A549 (cell line): ENCODE results near the gene EIF4B. TPM values are rescaled to one million over a fixed set of nuclear protein-coding genes. Genes with fewer than 3 reads are reported as not detected.
A peak's percentile ranks its signal among the peaks of the same experiment; 100 is the strongest.

Experiments used
- ATAC-seq, 2 experiments: fragments of 200-7000 bp in 1 of 2; fragments of >200 bp in 1 of 2; cut with Nextera tagmentation in 1 of 2; cut with Tn5 transposase in 1 of 2; 3 replicates each; pipeline versions ENCODE4 v1.8.0 to v1.9.1; 2018 to 2020; ENCODE audit warnings: mild to moderate bottlenecking in 1 of 2, moderate library complexity in 1 of 2
- CTCF ChIA-PET: fragments of 300-600 bp; sonication (Branson Sonifier 250); formaldehyde crosslinking; extraction: SDS; loops from one replicate; lab custom pipeline; 2021; ENCODE audit warnings: antibody characterized with exemption, inconsistent platforms; lab: Yijun Ruan, JAX
- POLR2A ChIA-PET: fragments of 350-600 bp; formaldehyde crosslinking; extraction: SDS; loops from one replicate; lab custom pipeline; 2021; ENCODE audit warnings: antibody characterized with exemption, inconsistent platforms; lab: Yijun Ruan, JAX
- DNase-seq, 2 experiments: peaks; one replicate each; pipeline versions ENCODE4 v3.0.0 to v3.0.0-alpha.2; 2011 to 2016; ENCODE audit warnings: low read depth in 1 of 2, low spot score in 1 of 2
- FAIRE-seq: peaks from 2 replicates; lab custom pipeline; 2011; peaks lifted over from hg19 to GRCh38; lab: Jason Lieb, UNC
- H3K27ac ChIP-seq, 2 experiments: fragments of >200 bp; sonication (Bioruptor Twin); formaldehyde crosslinking; 3 replicates each; pipeline ENCODE4 v1.5.1; 2016 to 2017
- H3K4me1 ChIP-seq: fragments of >200 bp; sonication (Bioruptor Twin); formaldehyde crosslinking; 3 replicates; pipeline ENCODE4 v1.6.1; 2016
- H3K4me2 ChIP-seq: fragments of >200 bp; sonication (Bioruptor Twin); formaldehyde crosslinking; 3 replicates; pipeline ENCODE4 v1.6.1; 2016
- H3K4me3 ChIP-seq: fragments of >200 bp; sonication (Bioruptor Twin); formaldehyde crosslinking; 3 replicates; pipeline ENCODE4 v1.5.1; 2016
- H3K9me3 ChIP-seq: fragments of >200 bp; sonication (Bioruptor Twin); formaldehyde crosslinking; 3 replicates; pipeline ENCODE4 v1.6.1; 2016
- BCL3 ChIP-seq: fragments of >200 bp; sonication (Bioruptor Twin); formaldehyde crosslinking; IDR thresholded peaks from 3 replicates; pipeline ENCODE4 v1.6.1; 2016
- BHLHE40 ChIP-seq: IDR thresholded peaks from 2 replicates; pipeline ENCODE4 v1.6.1; 2012; ENCODE audit warnings: low read depth, low read length, inconsistent platforms
- CBX2 ChIP-seq: fragments of 200-600 bp; sonication (generic); IDR thresholded peaks from 2 replicates; pipeline ENCODE4 v1.6.1; 2016; ENCODE audit warnings: low read depth, mild to moderate bottlenecking, borderline replicate concordance
- CBX8 ChIP-seq: fragments of 200-600 bp; sonication (generic); IDR thresholded peaks from 2 replicates; pipeline ENCODE4 v1.6.1; 2016
- EP300 ChIP-seq, 2 experiments: fragments of >200 bp; sonication (Bioruptor Twin); formaldehyde crosslinking; IDR thresholded peaks; 2 replicates in 1 of 2; 3 replicates in 1 of 2; pipeline ENCODE4 v1.6.1; 2016 to 2017
- FOSL2 ChIP-seq, 2 experiments: fragments of 450-650 bp in 1 of 2; fragments of >200 bp in 1 of 2; sonication (Bioruptor Twin) in 1 of 2; formaldehyde crosslinking; IDR thresholded peaks; 2 replicates each; pipeline versions ENCODE4 v1.5.0 to v1.6.1; 2016 to 2020; ENCODE audit warnings: mild to moderate bottlenecking in 1 of 2, moderate library complexity in 1 of 2
- FOXS1 ChIP-seq: fragments of 250-450 bp; sonication (Bioruptor Pico); IDR thresholded peaks from 2 replicates; pipeline ENCODE4 v1.5.0; 2020; ENCODE audit warnings: mild to moderate bottlenecking, moderate library complexity
- HDAC2 ChIP-seq: fragments of 200-600 bp; sonication (generic); IDR thresholded peaks from 2 replicates; pipeline ENCODE4 v1.6.1; 2016
- HOXA7 ChIP-seq: fragments of 250-450 bp; sonication (Bioruptor Pico); IDR thresholded peaks from 2 replicates; pipeline ENCODE4 v1.5.0; 2020; ENCODE audit warnings: mild to moderate bottlenecking, moderate library complexity
- HOXB5 ChIP-seq: fragments of 250-450 bp; sonication (Bioruptor Pico); IDR thresholded peaks from 2 replicates; pipeline ENCODE4 v1.5.0; 2020; ENCODE audit warnings: mild to moderate bottlenecking, moderate library complexity
- MAFK ChIP-seq: fragments of 450-650 bp; IDR thresholded peaks from 2 replicates; pipeline ENCODE4 v1.6.1; 2014; ENCODE audit not compliant: partially characterized antibody
- MYC ChIP-seq: IDR thresholded peaks from 2 replicates; pipeline ENCODE4 v1.6.1; 2012; ENCODE audit warnings: mild to moderate bottlenecking, inconsistent platforms, low read length, improper control_type of control experiment, borderline replicate concordance
- NFE2L2 ChIP-seq: fragments of 150-350 bp; conservative IDR thresholded peaks from 2 replicates; pipeline ENCODE4 v1.6.1; 2014; ENCODE audit warnings: low read length
- NR3C1 ChIP-seq: fragments of >200 bp; sonication (Bioruptor Twin); formaldehyde crosslinking; IDR thresholded peaks from 3 replicates; pipeline ENCODE4 v1.6.1; 2017
- POLR2AphosphoS2 ChIP-seq: conservative IDR thresholded peaks from 2 replicates; pipeline ENCODE4 v1.6.1; 2012; ENCODE audit warnings: low read length, improper control_type of control experiment, inconsistent platforms
- RAD21 ChIP-seq, 2 experiments: fragments of >200 bp in 1 of 2; sonication (Bioruptor Twin) in 1 of 2; formaldehyde crosslinking in 1 of 2; IDR thresholded peaks in 1 of 2; conservative IDR thresholded peaks in 1 of 2; 2 replicates in 1 of 2; 3 replicates in 1 of 2; pipeline ENCODE4 v1.6.1; 2012 to 2018; ENCODE audit warnings: inconsistent platforms in 1 of 2
- TP53 ChIP-seq: fragments of 250-450 bp; sonication (Bioruptor Pico); IDR thresholded peaks from 2 replicates; pipeline ENCODE4 v1.5.0; 2021; ENCODE audit warnings: mild to moderate bottlenecking, moderate library complexity
- USF2 ChIP-seq: fragments of 450-650 bp; IDR thresholded peaks from 2 replicates; pipeline ENCODE4 v1.6.1; 2014; ENCODE audit warnings: antibody characterized with exemption
- ZC3H11A ChIP-seq: fragments of 450-650 bp; IDR thresholded peaks from 2 replicates; pipeline ENCODE4 v1.6.1; 2014; ENCODE audit warnings: antibody characterized with exemption, mild to moderate bottlenecking
- ZFP36 ChIP-seq: fragments of 450-650 bp; IDR thresholded peaks from 2 replicates; pipeline ENCODE4 v1.6.1; 2014; ENCODE audit warnings: borderline replicate concordance; ENCODE audit not compliant: partially characterized antibody
- ZNF302 ChIP-seq: fragments of 250-450 bp; sonication (Bioruptor Pico); IDR thresholded peaks from 2 replicates; pipeline ENCODE4 v1.9.0; 2021; ENCODE audit warnings: inconsistent platforms, mild to moderate bottlenecking, moderate library complexity
- ZSCAN20 ChIP-seq: fragments of 250-450 bp; sonication (Bioruptor Pico); IDR thresholded peaks from 2 replicates; pipeline ENCODE4 v1.8.0; 2022; ENCODE audit warnings: mild to moderate bottlenecking, moderate library complexity
- WGBS: methylation state at CpG from one replicate; pipeline ENCODE4 v1.1.6; 2017; ENCODE audit errors: missing lambda C conversion rate; 5-methylcytosine and 5-hydroxymethylcytosine counted together
- polyA plus RNA-seq, 4 experiments: library from polyadenylated mRNA; depleted of rRNA in 3 of 4; stranded (reverse); fragments of >200 nt; fragmentation: RNase III in 1 of 4; extraction: RNeasy Plus Mini Kit Qiagen cat#74134 plus additional on column Dnase treatment in 1 of 4; gene quantifications; 2 replicates in 3 of 4; 3 replicates in 1 of 4; pipeline ENCODE4 v1.2.3, GENCODE V29; 2011 to 2017
- TF ChIP-seq, protein P1 (sequence below): IDR thresholded peaks from 2 replicates; pipeline ENCODE4 v1.6.1; 2012

Gene EIF4B
- polyA plus RNA-seq, 2 of the 4 experiments (the other 2 are of a cell fraction), result 377 to 650 TPM

DNA sequence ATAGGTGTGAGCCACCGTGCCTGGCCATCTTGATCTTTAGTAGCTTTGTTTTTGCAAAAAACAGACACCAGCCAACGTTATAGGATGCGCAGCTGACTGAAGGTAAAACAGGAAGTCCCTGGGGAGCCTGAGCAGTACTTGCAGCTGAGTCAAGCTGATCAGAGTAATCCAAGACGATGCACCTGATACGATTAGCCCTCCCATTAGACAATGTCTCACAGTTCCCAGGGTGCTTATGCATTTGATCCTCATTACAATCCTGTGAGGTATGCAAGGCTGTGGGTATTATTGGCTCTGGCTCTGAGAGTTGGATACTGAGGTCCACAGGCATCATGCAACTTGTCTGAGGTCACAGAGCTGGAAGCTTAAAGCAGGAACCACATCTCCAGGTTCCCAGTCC is 49.3 kb upstream of the EIF4B start:
- H3K27ac ChIP-seq, result peak overlapping the region; percentile 18 to 61; a peak in 3 of 6 replicates
- WGBS, result 44% methylated on average over 5 of the region's 5 CpGs
- H3K9me3 ChIP-seq, result no peaks in the 10 kb centered on the region
- ATAC-seq (peak; percentile 25 to 43; a peak in 3 of 6 replicates), FAIRE-seq (no peak)
- H3K4me3 ChIP-seq, result no peak overlapping the region
- peaks cover 21% of the 10 kb centered on the region for H3K4me1 ChIP-seq
- ChIA-PET CTCF (interaction anchor here (0.8 to 44.4 kb wide), 13 partner anchors 9 to 76 kb away, joined by 3 to 1736 read pairs (median 4); partner anchors contain the start of gene KRT8), POLR2A (interaction anchor here (0.8 to 3.9 kb wide), 4 partner anchors 12 to 52 kb away, joined by 4 to 33 read pairs (median 10); partner anchors contain the start of gene KRT8)
- H3K4me2 ChIP-seq, result no peak overlapping the region
- TF ChIP-seq, protein P1, sequence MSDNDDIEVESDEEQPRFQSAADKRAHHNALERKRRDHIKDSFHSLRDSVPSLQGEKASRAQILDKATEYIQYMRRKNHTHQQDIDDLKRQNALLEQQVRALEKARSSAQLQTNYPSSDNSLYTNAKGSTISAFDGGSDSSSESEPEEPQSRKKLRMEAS, result no peak
- TF ChIP-seq MAFK, result no peak
- no peak for TF ChIP-seq CBX8
- no peak for TF ChIP-seq ZSCAN20 (CRISPR knock-in tag)
- no peak for TF ChIP-seq CBX2
- no peak for TF ChIP-seq HOXB5 (CRISPR knock-in tag)
- TF ChIP-seq EP300 (IDR thresholded peaks at IDR 0.05), result no peak
- no peak for TF ChIP-seq USF2
- TF ChIP-seq ZNF302 (CRISPR knock-in tag), result no peak
- TF ChIP-seq FOXS1 (CRISPR knock-in tag), result no peak
- TF ChIP-seq RAD21 (conservative IDR thresholded peaks at IDR 0.05 in 1 of 2, IDR thresholded peaks at IDR 0.05 in 1 of 2), result no peak
- TF ChIP-seq BCL3, result no peak
- TF ChIP-seq, all 56 proteins: peak for 0
- peak in 1 of 2 experiments; percentile 69 for DNase-seq

GRCh38 chr12:52964556-52965336 is 41.5 kb upstream of the EIF4B start:
- FAIRE-seq (no peak), ATAC-seq (peak in 1 of 2 experiments; percentile 28; a peak in 3 of 6 replicates), DNase-seq (peak in 1 of 2 experiments; percentile 39)
- Histone ChIP-seq H3K4me1 (peaks cover 34% of the 10 kb centered on the region), H3K27ac (peak overlapping the region; percentile 67 to 83), H3K4me2 (no peak overlapping the region), H3K4me3 (no peak overlapping the region), H3K9me3 (no peaks in the 10 kb centered on the region)
- WGBS, result 75% methylated on average over 19 of the region's 19 CpGs
- CTCF ChIA-PET, result interaction anchor here (1.5 to 44.4 kb wide), 7 partner anchors 8 to 83 kb away, joined by 3 to 1736 read pairs (median 20); partner anchors contain the start of gene KRT8
- TF ChIP-seq POLR2AphosphoS2, result no peak
- TF ChIP-seq, protein P1, result peak; percentile 37; the same call in 1 of the 2 replicates
- POLR2A ChIA-PET, result interaction anchor here (0.8 to 1.0 kb wide), 2 partner anchors 60 to 61 kb away, joined by 3 read pairs; partner anchors contain the start of gene KRT8

GRCh38 chr12:52965337-52965731 is 40.9 kb upstream of the EIF4B start:
- TF ChIP-seq NFE2L2 (no peak), BHLHE40 (no peak), MYC (no peak), ZFP36 (no peak), HDAC2 (no peak), ZC3H11A (no peak), NR3C1 (no peak), HOXA7 (no peak), TP53 (CRISPR knock-in tag) (no peak), FOSL2 (IDR thresholded peaks at IDR 0.05) (no peak), FOSL2 (CRISPR knock-in tag; IDR thresholded peaks at IDR 0.05) (no peak)
- no peak overlapping the region for H3K4me2 ChIP-seq
- ATAC-seq (no peak), FAIRE-seq (no peak), DNase-seq (no peak)
- 95% methylated on average over 28 of the region's 28 CpGs for WGBS
- ChIA-PET POLR2A (interaction anchor here (1.0 kb wide), 1 partner anchor 60 kb away, joined by 3 read pairs; the partner anchor contains the start of gene KRT8), CTCF (interaction anchor here (1.5 to 44.4 kb wide), 5 partner anchors 9 to 84 kb away, joined by 3 to 1736 read pairs (median 20); partner anchors contain the start of gene KRT8)
- no peak overlapping the region for H3K4me3 ChIP-seq
- peak overlapping the region in 1 of 2 experiments; percentile 83; a peak in 3 of 6 replicates for H3K27ac ChIP-seq
- H3K9me3 ChIP-seq, result no peaks in the 10 kb centered on the region
- peaks cover 40% of the 10 kb centered on the region for H3K4me1 ChIP-seq
